Measurements from ENCODE around the gene MOSPD3. TPM values are rescaled to one million over a fixed set of nuclear protein-coding genes. Genes with fewer than 3 reads are reported as not detected.
"Not testable (repeated sequence)": the region's sequence is repeated elsewhere in the genome, so short reads cannot be mapped to it uniquely, and the experiment has no call there.

The MOSPD3 gene, protein sequence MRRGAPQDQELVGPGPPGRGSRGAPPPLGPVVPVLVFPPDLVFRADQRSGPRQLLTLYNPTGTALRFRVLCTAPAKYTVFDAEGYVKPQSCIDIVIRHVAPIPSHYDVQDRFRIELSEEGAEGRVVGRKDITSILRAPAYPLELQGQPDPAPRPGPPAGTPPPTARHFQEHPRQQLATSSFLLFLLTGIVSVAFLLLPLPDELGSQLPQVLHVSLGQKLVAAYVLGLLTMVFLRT
- 5.2 and 15.0 TPM in 2 replicates for polyA plus RNA-seq (2011; rRNA removed)
- polyA minus RNA-seq (2011; rRNA and poly(A)+ RNA removed): 2.3 and 5.5 TPM in 2 replicates

DNA sequence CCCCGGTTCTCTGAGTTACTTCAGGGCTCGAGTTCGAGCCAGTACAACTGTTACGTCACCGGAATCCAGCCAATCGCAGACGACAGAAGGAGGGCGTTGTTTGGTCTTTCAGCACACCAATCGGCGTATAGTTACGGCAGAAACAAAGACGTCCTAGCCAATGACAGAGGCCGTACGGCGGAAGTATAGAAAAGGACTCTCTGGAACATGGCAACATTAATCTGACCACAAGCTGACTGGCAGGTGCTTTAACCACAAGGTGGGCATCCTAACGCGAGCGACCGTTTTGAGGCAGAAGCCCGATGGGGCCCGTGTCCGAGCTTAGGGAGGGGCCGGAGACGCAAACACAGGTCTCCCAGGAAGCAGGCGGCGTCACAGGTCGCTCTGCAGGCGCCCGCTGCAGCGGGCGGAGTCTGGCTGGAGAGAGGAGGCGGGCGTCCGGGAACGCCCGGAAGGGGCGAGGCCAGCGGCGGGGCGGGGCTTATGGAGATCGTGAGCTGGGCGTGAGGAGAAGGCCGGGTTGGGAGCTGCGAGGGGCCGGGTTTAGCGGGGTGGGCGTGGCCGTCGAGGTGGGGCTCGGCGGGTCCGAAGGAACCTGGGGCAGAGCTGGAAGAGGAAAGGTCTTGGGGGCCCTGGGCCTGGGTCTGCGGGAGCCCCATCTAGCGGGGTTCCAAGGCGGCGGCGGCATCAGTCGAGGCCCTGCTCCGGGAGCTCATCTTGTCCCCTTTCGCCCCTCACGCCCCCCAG, at the start of gene MOSPD3:
MOSPD3 (plus strand) TSS at position 558 of the 747 bp plus-strand sequence. CDS start 252 bp downstream, outside the sequence.
- no peaks in the 10 kb centered on the region for H3K27me3 ChIP-seq (ENCODE audit: control insufficient read depth, insufficient read depth, low read length)
- CTCF ChIA-PET: interaction anchor here (0.6 to 2.9 kb wide), 11 partner anchors 10 to 240 kb away, joined by 3 to 16 read pairs (median 4); partner anchors contain the start of genes PCOLCE, POP7 and SLC12A9
- POLR2A ChIA-PET: interaction anchor here (0.7 to 1.3 kb wide), 5 partner anchors 9 to 278 kb away, joined by 3 to 9 read pairs (median 4); partner anchors contain the start of gene UFSP1
- TF ChIP-seq, protein P1, sequence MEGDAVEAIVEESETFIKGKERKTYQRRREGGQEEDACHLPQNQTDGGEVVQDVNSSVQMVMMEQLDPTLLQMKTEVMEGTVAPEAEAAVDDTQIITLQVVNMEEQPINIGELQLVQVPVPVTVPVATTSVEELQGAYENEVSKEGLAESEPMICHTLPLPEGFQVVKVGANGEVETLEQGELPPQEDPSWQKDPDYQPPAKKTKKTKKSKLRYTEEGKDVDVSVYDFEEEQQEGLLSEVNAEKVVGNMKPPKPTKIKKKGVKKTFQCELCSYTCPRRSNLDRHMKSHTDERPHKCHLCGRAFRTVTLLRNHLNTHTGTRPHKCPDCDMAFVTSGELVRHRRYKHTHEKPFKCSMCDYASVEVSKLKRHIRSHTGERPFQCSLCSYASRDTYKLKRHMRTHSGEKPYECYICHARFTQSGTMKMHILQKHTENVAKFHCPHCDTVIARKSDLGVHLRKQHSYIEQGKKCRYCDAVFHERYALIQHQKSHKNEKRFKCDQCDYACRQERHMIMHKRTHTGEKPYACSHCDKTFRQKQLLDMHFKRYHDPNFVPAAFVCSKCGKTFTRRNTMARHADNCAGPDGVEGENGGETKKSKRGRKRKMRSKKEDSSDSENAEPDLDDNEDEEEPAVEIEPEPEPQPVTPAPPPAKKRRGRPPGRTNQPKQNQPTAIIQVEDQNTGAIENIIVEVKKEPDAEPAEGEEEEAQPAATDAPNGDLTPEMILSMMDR (IDR thresholded peaks at IDR 0.05; ENCODE audit: insufficient read depth, low read depth, low read length): no peak
- peaks cover 8% of the 10 kb centered on the region for H3K36me3 ChIP-seq (ENCODE audit: control insufficient read depth, insufficient read depth, low read length)
- peak; percentile 98 for DNase-seq (ENCODE audit: low read depth)
- H3K4me3 ChIP-seq (ENCODE audit: low read depth, low read length): peak within 1 kb of the TSS; percentile 83

DNA sequence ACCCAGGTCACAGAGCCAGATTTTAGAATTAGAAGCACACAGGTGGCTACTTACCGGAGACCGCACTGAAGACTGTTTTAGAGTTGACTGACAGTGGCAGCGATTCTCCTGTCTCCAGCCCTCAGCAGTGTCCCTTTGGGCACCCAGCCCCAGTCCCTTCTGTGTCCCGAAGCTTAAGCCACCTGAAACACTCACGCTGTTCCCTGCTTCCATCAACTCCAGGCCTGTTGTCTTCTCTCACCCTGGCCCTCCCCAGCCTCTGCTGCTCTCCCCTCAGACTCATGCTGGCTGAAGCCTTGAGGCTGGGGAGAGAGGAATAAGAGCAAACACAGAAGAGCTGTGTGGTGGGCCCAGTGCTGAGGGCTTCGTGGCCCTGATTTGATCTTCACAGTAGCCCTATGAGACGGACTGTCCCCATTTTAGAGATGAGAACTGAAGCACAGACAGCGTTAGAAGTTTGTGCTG, 49.2 kb upstream of the MOSPD3 start:
- Histone ChIP-seq H3K36me3 (ENCODE audit: control insufficient read depth, insufficient read depth, low read length) (no peaks in the 10 kb centered on the region), H3K4me3 (ENCODE audit: low read depth, low read length) (no peak overlapping the region), H3K27me3 (ENCODE audit: control insufficient read depth, insufficient read depth, low read length) (no peaks in the 10 kb centered on the region)
- no peak for DNase-seq (ENCODE audit: low read depth)
- ChIA-PET POLR2A (no interaction called here), CTCF (interaction anchor here (1.0 to 15.0 kb wide), 29 partner anchors 7 to 288 kb away, joined by 3 to 162 read pairs (median 6); partner anchors contain the start of genes FBXO24, GIGYF1, LRCH4 and PCOLCE)
- TF ChIP-seq, protein P1 (IDR thresholded peaks at IDR 0.05; ENCODE audit: insufficient read depth, low read depth, low read length): no peak

DNA sequence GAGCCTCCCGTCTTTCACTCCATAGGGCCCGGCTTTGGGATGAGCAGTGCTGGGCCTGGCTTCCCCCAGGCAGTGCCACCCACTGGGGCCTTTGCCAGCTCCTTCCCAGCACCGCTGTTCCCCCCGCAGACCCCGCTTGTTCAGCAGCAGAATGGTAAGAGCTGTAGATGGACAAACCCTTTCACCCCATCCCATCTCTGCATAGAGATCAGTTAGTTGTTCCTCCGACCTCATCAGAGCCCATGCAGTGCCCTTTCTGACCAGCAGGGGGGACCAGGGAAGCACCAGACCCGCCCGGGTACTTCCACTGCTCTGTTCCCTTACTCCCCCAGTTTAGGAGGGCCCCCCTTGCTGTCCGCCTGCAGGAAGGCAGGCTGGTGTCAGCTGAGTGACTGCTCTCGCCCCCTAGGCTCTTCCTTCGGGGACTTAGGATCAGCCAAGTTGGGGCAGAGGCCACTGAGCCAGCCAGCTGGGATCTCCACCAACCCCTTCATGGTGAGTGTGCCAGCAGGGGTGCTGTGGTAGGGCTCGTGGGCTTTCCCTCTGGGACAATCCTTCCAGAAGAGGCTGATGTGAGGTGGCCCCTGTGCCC, 48.4 kb upstream of the MOSPD3 start:
- Histone ChIP-seq H3K27me3 (ENCODE audit: control insufficient read depth, insufficient read depth, low read length) (no peaks in the 10 kb centered on the region), H3K36me3 (ENCODE audit: control insufficient read depth, insufficient read depth, low read length) (no peaks in the 10 kb centered on the region), H3K4me3 (ENCODE audit: low read depth, low read length) (no peak overlapping the region)
- ChIA-PET CTCF (interaction anchor here (0.6 to 15.0 kb wide), 38 partner anchors 8 to 287 kb away, joined by 3 to 162 read pairs (median 5); partner anchors contain the start of genes FBXO24, GIGYF1, LRCH4 and PCOLCE), POLR2A (no interaction called here)
- TF ChIP-seq, protein P1 (IDR thresholded peaks at IDR 0.05; ENCODE audit: insufficient read depth, low read depth, low read length): peak; percentile 99
- no peak for DNase-seq (ENCODE audit: low read depth)

DNA sequence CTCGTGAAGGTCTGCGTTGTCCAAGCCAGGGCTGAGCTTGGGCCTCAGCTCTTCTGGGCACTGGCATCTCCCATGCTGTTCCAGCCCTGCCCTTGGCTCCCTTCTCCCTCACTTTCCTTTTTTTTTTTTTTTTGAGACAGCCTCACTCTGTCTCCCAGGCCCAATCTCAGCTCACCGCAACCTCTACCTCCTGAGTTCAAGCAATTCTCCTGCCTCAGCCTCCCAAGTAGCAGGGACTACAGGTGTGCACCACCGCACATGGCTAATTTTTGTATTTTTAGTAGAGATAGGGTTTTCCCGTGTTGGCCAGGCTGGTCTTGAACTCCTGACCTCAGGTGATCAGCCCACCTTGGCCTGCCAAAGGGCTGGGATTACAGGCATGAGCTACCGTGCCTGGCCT, 47.9 kb upstream of the MOSPD3 start:
- H3K4me3 ChIP-seq (ENCODE audit: low read depth, low read length); DNase-seq (ENCODE audit: low read depth); H3K36me3 ChIP-seq (ENCODE audit: control insufficient read depth, insufficient read depth, low read length); H3K27me3 ChIP-seq (ENCODE audit: control insufficient read depth, insufficient read depth, low read length); POLR2A ChIA-PET: not testable (repeated sequence)
- CTCF ChIA-PET: interaction anchor here (0.6 to 15.0 kb wide), 35 partner anchors 9 to 286 kb away, joined by 3 to 162 read pairs (median 5); partner anchors contain the start of genes FBXO24, GIGYF1, LRCH4 and PCOLCE

DNA sequence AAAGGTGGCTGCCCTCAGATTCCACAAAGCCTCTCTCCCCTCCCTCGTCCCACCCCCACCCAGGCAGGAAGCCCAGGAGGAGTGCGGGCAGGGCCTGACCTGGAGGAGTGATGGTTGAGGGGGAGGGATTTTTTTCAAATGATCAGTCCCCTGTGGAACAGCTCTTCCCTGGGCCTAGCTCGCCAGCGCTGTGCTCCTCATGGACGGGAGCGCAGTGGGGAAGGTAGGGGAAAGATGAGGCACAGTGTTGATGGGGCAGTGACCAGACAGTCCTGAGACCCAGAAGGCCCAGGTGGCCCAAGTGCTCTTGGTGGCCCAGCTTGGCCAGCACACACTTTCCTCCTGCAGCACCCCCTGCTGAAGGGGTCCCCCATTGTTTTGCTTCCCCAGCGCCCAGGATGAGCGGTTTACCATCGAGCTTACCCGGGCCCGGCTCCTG, 47.2 kb upstream of the MOSPD3 start:
- Histone ChIP-seq H3K4me3 (ENCODE audit: low read depth, low read length) (no peak overlapping the region), H3K36me3 (ENCODE audit: control insufficient read depth, insufficient read depth, low read length) (no peaks in the 10 kb centered on the region), H3K27me3 (ENCODE audit: control insufficient read depth, insufficient read depth, low read length) (no peaks in the 10 kb centered on the region)
- ChIA-PET CTCF (interaction anchor here (0.7 to 15.0 kb wide), 24 partner anchors 9 to 287 kb away, joined by 3 to 162 read pairs (median 5); partner anchors contain the start of genes FBXO24, GIGYF1, LRCH4 and MOSPD3), POLR2A (no interaction called here)
- TF ChIP-seq, protein P1 (IDR thresholded peaks at IDR 0.05; ENCODE audit: insufficient read depth, low read depth, low read length): no peak
- DNase-seq (ENCODE audit: low read depth): no peak

Data from BJ (cell line).